GM12865 (cell line): ENCODE measurements around the gene SORT1.

Source experiments
- DNase-seq: peaks from one replicate; pipeline ENCODE4 v3.0.0; 2010; ENCODE audit warnings: low read depth
- H3K4me3 ChIP-seq: 2 replicates; pipeline ENCODE4 v1.5.1; 2011; ENCODE audit warnings: mild to moderate bottlenecking, low read depth, low read length, control low read depth
- TF ChIP-seq, protein P1 (sequence below): IDR thresholded peaks from 2 replicates; pipeline ENCODE4 v1.5.1; 2011; ENCODE audit warnings: low read length, control low read depth, low read depth, inconsistent platforms; ENCODE audit not compliant: insufficient read depth; ENCODE audit errors: missing control alignments

Gene SORT1

DNA sequence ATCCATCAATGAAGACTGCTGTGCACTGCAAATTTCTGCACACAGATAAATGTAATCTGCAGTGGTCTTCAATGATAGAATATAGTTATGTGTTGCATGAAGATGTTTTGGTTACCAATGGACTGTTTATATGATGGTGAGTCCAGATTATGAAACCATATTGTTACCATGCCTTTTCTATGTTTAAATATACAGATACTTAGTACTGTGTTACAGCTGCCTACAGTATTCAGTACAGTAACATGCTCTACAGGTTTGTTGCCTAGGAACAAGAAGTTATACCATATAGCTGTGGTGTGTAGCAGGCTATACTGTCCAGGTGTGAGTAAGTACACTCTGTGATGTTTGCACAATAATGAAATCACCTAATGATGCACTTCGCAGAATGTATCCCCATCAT lies 40.8 kb downstream of the SORT1 start:
- TF ChIP-seq, protein P1, sequence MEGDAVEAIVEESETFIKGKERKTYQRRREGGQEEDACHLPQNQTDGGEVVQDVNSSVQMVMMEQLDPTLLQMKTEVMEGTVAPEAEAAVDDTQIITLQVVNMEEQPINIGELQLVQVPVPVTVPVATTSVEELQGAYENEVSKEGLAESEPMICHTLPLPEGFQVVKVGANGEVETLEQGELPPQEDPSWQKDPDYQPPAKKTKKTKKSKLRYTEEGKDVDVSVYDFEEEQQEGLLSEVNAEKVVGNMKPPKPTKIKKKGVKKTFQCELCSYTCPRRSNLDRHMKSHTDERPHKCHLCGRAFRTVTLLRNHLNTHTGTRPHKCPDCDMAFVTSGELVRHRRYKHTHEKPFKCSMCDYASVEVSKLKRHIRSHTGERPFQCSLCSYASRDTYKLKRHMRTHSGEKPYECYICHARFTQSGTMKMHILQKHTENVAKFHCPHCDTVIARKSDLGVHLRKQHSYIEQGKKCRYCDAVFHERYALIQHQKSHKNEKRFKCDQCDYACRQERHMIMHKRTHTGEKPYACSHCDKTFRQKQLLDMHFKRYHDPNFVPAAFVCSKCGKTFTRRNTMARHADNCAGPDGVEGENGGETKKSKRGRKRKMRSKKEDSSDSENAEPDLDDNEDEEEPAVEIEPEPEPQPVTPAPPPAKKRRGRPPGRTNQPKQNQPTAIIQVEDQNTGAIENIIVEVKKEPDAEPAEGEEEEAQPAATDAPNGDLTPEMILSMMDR: no peak

GRCh38 chr1:109356505-109356904 lies 41.2 kb downstream of the SORT1 start:
- no peak overlapping the region for H3K4me3 ChIP-seq
- DNase-seq: no peak
- TF ChIP-seq, protein P1: no peak

More for the DNA sequence above, 40.8 kb downstream of the SORT1 start:
- H3K4me3 ChIP-seq: no peak overlapping the region
- no peak for DNase-seq

- TF ChIP-seq, protein P1: no peak
- DNase-seq: no peak
- no peak overlapping the region for H3K4me3 ChIP-seq
Observed at GRCh38 chr1:109354929-109355328, 42.8 kb downstream of the SORT1 start.

DNA sequence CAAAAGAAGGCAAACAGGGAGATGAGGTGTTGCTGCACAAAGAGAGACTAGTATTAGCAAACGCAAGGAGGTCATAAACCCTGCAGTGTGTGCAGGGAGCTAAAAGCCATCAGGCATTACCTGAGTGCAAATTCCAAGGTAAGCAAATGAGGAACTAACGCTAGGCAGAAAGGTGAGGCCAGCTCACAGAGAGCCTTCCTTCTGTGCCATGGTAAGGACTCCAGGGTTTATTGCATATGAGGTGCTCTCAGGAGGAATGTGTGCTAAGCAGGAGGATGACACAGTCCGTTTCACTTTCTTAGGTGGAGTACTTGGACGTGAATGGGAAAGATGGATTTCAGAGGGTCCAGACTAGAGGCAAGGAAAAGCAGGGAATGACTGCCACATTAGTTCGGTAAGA lies 46.3 kb downstream of the SORT1 start:
- no peak overlapping the region for H3K4me3 ChIP-seq
- DNase-seq: no peak
- TF ChIP-seq, protein P1: no peak

GRCh38 chr1:109350655-109351054 lies 47.1 kb downstream of the SORT1 start:
- DNase-seq: no peak
- TF ChIP-seq, protein P1: no peak
- no peak overlapping the region for H3K4me3 ChIP-seq

- DNase-seq: no peak
- no peak overlapping the region for H3K4me3 ChIP-seq
- TF ChIP-seq, protein P1: no peak
Observed at GRCh38 chr1:109350182-109350581, 47.5 kb downstream of the SORT1 start.

DNA sequence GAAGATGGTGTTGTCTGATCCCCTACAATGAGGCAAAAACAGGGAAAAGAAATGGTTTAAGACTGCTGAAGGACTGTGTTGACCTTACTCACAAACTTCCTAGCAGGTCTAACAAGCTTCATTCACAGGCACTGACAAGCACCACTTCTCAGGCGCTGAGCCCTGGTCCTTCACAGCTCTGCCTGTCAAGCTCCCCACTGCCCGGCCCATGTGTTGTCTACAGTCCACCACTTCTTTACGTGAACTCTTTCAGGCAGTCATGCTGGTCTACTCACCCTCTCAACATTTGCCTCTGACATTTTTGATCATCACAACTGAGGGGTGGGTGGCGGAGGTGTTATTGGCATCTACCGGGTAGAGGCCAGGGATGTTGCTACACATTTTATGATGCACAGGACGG lies 50.2 kb downstream of the SORT1 start:
- DNase-seq: no peak
- TF ChIP-seq, protein P1: no peak
- H3K4me3 ChIP-seq: no peak overlapping the region
